T1000 (cell line): ENCODE results near the gene PPM1D.
"Not testable (repeated sequence)": the region's sequence is repeated elsewhere in the genome, so short reads cannot be mapped to it uniquely, and the experiment has no call there.

Experiments used
- DNase-seq: peaks from one replicate; lab custom pipeline; 2025; ENCODE audit warnings: mixed read lengths; lab: John Stamatoyannopoulos, UW

The PPM1D gene

GRCh38 chr17:60593441-60594036 is 6.5 kb upstream of the PPM1D start:
- not testable (repeated sequence) for DNase-seq

GRCh38 chr17:60594170-60594569 is 5.8 kb upstream of the PPM1D start:
- not testable (repeated sequence) for DNase-seq

- DNase-seq = no peak
Measured at GRCh38 chr17:60594734-60595133, 5.3 kb upstream of the PPM1D start.

GRCh38 chr17:60597297-60597696 is 2.7 kb upstream of the PPM1D start:
- no peak for DNase-seq

GRCh38 chr17:60598001-60598736 is 1.8 kb upstream of the PPM1D start:
- no peak for DNase-seq

- no peak for DNase-seq
Measured at GRCh38 chr17:60599220-60599619, 773 bp upstream of the PPM1D start.

- DNase-seq = peak; percentile 85
Measured at GRCh38 chr17:60600490-60601446, 775 bp downstream of the PPM1D start.

GRCh38 chr17:60601447-60602384 is 1.7 kb downstream of the PPM1D start:
- peak; percentile 60 for DNase-seq

- no peak for DNase-seq
Measured at GRCh38 chr17:60602385-60602742, 2.4 kb downstream of the PPM1D start.

- no peak for DNase-seq
Measured at GRCh38 chr17:60602871-60603270, 2.9 kb downstream of the PPM1D start.

GRCh38 chr17:60603477-60603876 is 3.5 kb downstream of the PPM1D start:
- not testable (repeated sequence) for DNase-seq

- DNase-seq = peak; percentile 48
Measured at GRCh38 chr17:60604686-60605334, 4.8 kb downstream of the PPM1D start.

GRCh38 chr17:60606036-60606435 is 6.0 kb downstream of the PPM1D start:
- no peak for DNase-seq

- no peak for DNase-seq
Measured at GRCh38 chr17:60610473-60610872, 10.5 kb downstream of the PPM1D start.

GRCh38 chr17:60611321-60611720 is 11.3 kb downstream of the PPM1D start:
- not testable (repeated sequence) for DNase-seq

GRCh38 chr17:60613325-60613724 is 13.3 kb downstream of the PPM1D start:
- no peak for DNase-seq

- not testable (repeated sequence) for DNase-seq
Measured at GRCh38 chr17:60613796-60614195, 13.8 kb downstream of the PPM1D start.

- not testable (repeated sequence) for DNase-seq
Measured at GRCh38 chr17:60614247-60614646, 14.3 kb downstream of the PPM1D start.

- DNase-seq = no peak
Measured at GRCh38 chr17:60615108-60615507, 15.1 kb downstream of the PPM1D start.

- DNase-seq = no peak
Measured at GRCh38 chr17:60615840-60616239, 15.8 kb downstream of the PPM1D start.

- DNase-seq = no peak
Measured at GRCh38 chr17:60618080-60618479, 18.1 kb downstream of the PPM1D start.
